AG09309 (cell line): ENCODE data around the gene KLHL5.
A peak's percentile ranks its signal among the peaks of the same experiment; 100 is the strongest.

ENCODE experiments used
- DNase-seq: peaks from one replicate; pipeline ENCODE4 v3.0.0-alpha.2; 2010; ENCODE audit warnings: low read depth
- H3K4me3 ChIP-seq: 2 replicates; pipeline ENCODE4 v1.5.1; 2011; ENCODE audit warnings: mild to moderate bottlenecking, low read depth, low read length, moderate library complexity; ENCODE audit not compliant: control insufficient read depth
- CTCF ChIP-seq: IDR thresholded peaks from 2 replicates; pipeline ENCODE4 v1.5.1; 2011; ENCODE audit warnings: mild to moderate bottlenecking, low read depth, low read length, inconsistent platforms; ENCODE audit not compliant: insufficient read depth, control insufficient read depth; ENCODE audit errors: missing control alignments

The KLHL5 gene

DNA sequence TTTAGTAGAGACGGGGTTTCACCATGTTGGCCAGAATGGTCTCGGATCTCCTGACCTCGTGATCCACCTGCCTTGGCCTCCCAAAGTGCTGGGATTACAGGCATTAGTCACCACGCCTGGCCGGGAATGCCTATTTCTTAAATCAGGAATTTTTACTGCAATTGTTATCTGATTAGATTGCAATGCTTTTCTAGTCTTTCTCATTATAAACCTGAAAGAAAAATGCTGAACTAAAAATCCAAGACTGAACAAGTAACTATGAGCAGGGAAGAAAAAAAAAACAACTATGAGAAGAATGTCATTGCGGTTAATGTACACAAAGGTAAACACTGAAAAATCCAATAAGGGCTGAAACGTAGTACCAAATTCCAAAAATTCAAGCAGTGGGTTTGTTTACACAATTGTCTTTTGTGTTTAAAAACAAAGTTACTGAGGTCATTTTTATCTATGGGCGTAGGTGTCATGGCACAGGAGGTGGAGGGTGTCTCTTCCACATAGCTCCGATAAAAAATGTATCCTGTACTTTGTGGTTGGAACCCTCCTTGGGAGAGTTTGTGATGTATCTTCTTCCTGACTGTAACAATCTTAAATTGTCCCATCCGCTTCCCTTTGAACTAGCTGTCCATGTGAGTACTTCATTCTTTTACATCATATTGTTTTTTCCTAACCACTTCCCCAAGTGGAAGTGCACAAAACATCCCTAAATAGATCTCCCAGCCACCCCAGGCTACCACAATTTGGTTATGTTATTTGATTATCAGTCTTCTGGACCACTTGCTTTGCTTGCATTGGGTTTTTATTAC, 18.8 kb upstream of the KLHL5 start:
- H3K4me3 ChIP-seq = no peak overlapping the region
- no peak for DNase-seq
- TF ChIP-seq CTCF = no peak

DNA sequence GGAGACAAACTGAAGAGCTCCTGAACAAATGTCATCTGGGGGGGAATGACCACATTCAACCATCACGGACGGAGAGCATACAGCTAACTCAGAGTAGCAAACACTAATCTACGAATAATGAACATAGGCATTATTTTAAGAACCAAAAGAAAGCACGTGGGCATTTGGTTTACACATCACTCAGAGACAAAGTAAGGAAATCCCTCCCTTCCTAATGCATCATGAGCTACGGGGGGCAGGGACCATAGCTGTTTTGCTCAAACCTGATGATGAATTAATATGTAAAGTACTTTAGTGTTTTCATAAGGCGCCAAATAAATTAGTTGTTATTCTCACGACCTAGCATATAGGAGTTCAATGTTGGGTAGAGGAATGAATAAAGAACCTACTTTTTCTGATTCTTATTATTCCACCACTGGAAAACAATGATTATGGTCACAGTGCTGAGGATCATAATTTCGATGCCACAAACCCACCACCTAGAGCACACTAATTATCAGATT, 18.1 kb upstream of the KLHL5 start:
- no peak for TF ChIP-seq CTCF
- no peak for DNase-seq

GRCh38 chr4:39044364-39044955, 17.6 kb upstream of the KLHL5 start:
- peak; percentile 32 for DNase-seq
- TF ChIP-seq CTCF = no peak
- H3K4me3 ChIP-seq = peak overlapping the region; percentile 60

More for the DNA sequence above, 18.1 kb upstream of the KLHL5 start:
- H3K4me3 ChIP-seq = peak overlapping the region; percentile 60

DNA sequence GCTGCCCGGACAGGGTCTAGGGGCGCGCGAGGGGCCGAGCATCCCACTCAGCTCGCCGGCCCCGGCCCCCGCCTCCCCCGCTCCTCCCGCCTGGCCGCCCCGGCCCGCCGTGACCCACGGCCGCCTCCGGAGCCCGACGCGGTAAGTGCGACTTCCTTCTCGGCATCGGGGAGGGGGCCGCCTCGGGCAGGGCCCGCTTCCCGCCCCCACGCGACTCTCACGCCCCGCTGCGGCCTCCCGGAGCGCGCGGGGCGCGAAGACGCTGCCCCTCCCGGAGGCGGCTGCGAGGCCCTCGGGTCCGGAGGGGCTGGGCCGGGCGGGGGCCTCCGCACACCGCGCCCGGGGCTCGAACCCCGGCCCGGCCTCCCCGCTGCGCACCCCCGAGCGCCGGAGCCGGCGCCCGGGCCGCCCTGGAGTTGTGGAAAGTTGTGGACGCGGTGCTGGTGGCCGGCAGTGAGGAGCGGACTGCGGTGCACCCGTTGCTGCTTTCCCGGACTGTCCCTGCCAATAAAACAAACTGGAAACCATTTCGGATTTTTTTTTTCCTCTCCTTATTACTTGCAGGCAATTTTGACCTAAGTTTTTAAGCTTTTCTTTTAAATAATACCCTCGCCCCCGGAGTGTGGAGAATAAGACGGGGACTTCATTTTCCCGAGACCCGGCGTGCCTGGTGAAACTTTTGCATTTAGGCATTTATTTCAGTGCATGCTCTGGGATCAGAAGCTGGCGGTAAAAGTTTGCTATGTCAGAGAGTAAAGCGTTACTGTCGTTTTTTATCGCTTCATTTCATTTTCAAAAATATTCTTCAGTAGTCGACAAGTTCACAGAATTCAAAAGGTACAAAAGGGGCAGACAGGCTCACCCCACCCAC, 16.8 kb upstream of the KLHL5 start:
- TF ChIP-seq CTCF = no peak
- DNase-seq = no peak
- peak overlapping the region; percentile 60 for H3K4me3 ChIP-seq

GRCh38 chr4:39045827-39046221, 16.2 kb upstream of the KLHL5 start:
- DNase-seq = no peak
- no peak for TF ChIP-seq CTCF
- peak overlapping the region; percentile 60 for H3K4me3 ChIP-seq

DNA sequence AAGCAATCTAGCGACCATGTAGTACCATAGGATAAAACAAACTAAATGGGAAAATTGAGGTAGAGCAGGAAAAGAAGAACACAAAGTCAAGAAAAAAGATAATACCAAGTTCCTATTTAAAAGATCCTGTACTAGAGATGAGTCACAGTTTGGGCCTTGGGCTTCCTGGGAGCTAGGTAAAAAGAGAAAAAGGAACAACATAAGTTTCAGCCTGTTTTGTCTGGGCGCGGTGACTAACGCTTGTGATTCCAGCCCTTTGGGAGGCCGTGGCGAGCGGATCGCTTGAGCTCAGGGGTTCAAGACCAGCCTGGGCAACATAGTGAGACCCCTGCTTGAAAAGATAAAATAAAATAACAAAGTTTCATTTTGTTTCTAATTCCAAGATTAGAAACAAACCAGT, 15.8 kb upstream of the KLHL5 start:
- H3K4me3 ChIP-seq = peak overlapping the region; percentile 60
- no peak for DNase-seq
- no peak for TF ChIP-seq CTCF
